Measurements from ENCODE around the gene NCKAP5.

GRCh38 chr2:133400411-133400810 lies 167.9 kb downstream of the NCKAP5 start:
- no peak for TF ChIP-seq CTCF (IDR thresholded peaks at IDR 0.05; ENCODE audit: low read length)
- TF ChIP-seq EZH2 (IDR thresholded peaks at IDR 0.05; ENCODE audit: borderline replicate concordance, low read length): no peak
